K562 (cell line): Measurements from ENCODE around the gene SDCCAG8. TPM values are rescaled to one million over a fixed set of nuclear protein-coding genes. Genes with fewer than 3 reads are reported as not detected.

Experiments used
- ATAC-seq: fragments of 200-7000 bp; cut with Tn5 transposase; 3 replicates; pipeline ENCODE4 v1.9.1; 2020; ENCODE audit warnings: moderate library complexity
- BruUV-seq: library from RNA; stranded (reverse); fragments of 400-500 nt; replicated peaks from 2 replicates; lab custom pipeline; 2021; lab: Mats Ljungman, UMichigan
- CTCF ChIA-PET: fragments of 300-600 bp; formaldehyde crosslinking; extraction: SDS; loops from one replicate; lab custom pipeline; 2021; ENCODE audit warnings: low intra/inter-chr PET ratio; lab: Yijun Ruan, JAX
- POLR2A ChIA-PET: fragments of 300-600, 350-650 bp; sonication (Branson Sonifier 250); formaldehyde crosslinking; extraction: SDS; loops from one replicate; lab custom pipeline; 2021; ENCODE audit warnings: antibody characterized with exemption, inconsistent platforms; lab: Yijun Ruan, JAX
- DNase-seq, 4 experiments: peaks; one replicate each; pipeline versions ENCODE4 v3.0.0 to v3.0.0-alpha.2; 2011 to 2018; ENCODE audit warnings: low spot score in 3 of 4, mixed read lengths in 3 of 4; ENCODE audit errors: extremely low read depth in 1 of 4
- FAIRE-seq: peaks from 2 replicates; lab custom pipeline; 2011; peaks lifted over from hg19 to GRCh38; lab: Jason Lieb, UNC
- H2AFZ ChIP-seq: 2 replicates; pipeline ENCODE4 v1.6.0; 2011; ENCODE audit warnings: low read depth, low read length, control low read depth, inconsistent platforms
- H3K27ac ChIP-seq: fragments of 200-600 bp; 3 replicates; pipeline ENCODE4 v1.8.0; 2011; ENCODE audit warnings: low read depth, mild to moderate bottlenecking, control low read depth, inconsistent platforms, low read length, moderate library complexity, mixed read lengths; ENCODE audit errors: extremely low read depth
- H3K27me3 ChIP-seq, 2 experiments: fragments of 300-600 bp in 1 of 2; 2 replicates in 1 of 2; 3 replicates in 1 of 2; pipeline versions ENCODE4 v1.6.0 to v1.8.0; 2011; ENCODE audit warnings: inconsistent platforms in 2 of 2, low read length in 2 of 2, mild to moderate bottlenecking in 1 of 2, mixed read lengths in 1 of 2, moderate library complexity in 1 of 2; ENCODE audit not compliant: control insufficient read depth in 2 of 2, insufficient read depth in 2 of 2
- H3K36me3 ChIP-seq: fragments of 300-600 bp; 3 replicates; pipeline ENCODE4 v1.8.0; 2011; ENCODE audit warnings: mild to moderate bottlenecking, low read length, inconsistent platforms; ENCODE audit not compliant: control insufficient read depth, insufficient read depth
- H3K4me1 ChIP-seq, 2 experiments: fragments of 200-600 bp in 1 of 2; replicated peaks in 1 of 2; 2 replicates in 1 of 2; 3 replicates in 1 of 2; pipeline versions ENCODE4 v1.5.1 to v1.8.0; 2011; ENCODE audit warnings: inconsistent platforms in 2 of 2, low read length in 2 of 2, mild to moderate bottlenecking in 1 of 2, mixed read lengths in 1 of 2, moderate library complexity in 1 of 2; ENCODE audit not compliant: control insufficient read depth in 2 of 2, insufficient read depth in 2 of 2
- H3K4me2 ChIP-seq: 2 replicates; pipeline ENCODE4 v1.6.1; 2011; ENCODE audit warnings: low read length, control low read depth, inconsistent platforms, mixed read lengths; ENCODE audit not compliant: insufficient read depth
- H3K4me3 ChIP-seq: fragments of 200-600 bp; sonication (generic), shearing (Covaris generic); 2 replicates; pipeline ENCODE4 v1.5.1; 2016; ENCODE audit warnings: control low read depth, inconsistent platforms
- H3K79me2 ChIP-seq: fragments of 200-600 bp; 3 replicates; pipeline ENCODE4 v1.8.0; 2011; ENCODE audit warnings: low read length, inconsistent platforms; ENCODE audit not compliant: control insufficient read depth, insufficient read depth
- H3K9ac ChIP-seq, 2 experiments: 2 replicates each; pipeline versions ENCODE4 v1.6.0 to v1.6.1; 2011; ENCODE audit warnings: low read depth in 2 of 2, low read length in 2 of 2, control low read depth in 1 of 2, inconsistent platforms in 1 of 2, mild to moderate bottlenecking in 1 of 2, mixed read lengths in 1 of 2; ENCODE audit not compliant: insufficient read depth in 1 of 2
- H3K9me1 ChIP-seq: one replicate; pipeline ENCODE4 v1.6.0; 2011; ENCODE audit warnings: inconsistent platforms, mild to moderate bottlenecking, low read length, moderate library complexity; ENCODE audit not compliant: control insufficient read depth, insufficient read depth
- H3K9me3 ChIP-seq: replicated peaks from 2 replicates; pipeline ENCODE4 v1.5.1; 2011; ENCODE audit warnings: low read depth, low read length, inconsistent platforms; ENCODE audit not compliant: control insufficient read depth, insufficient read depth
- H4K20me1 ChIP-seq: replicated peaks from 2 replicates; pipeline ENCODE4 v1.6.1; 2011; ENCODE audit warnings: low read length, inconsistent platforms, mixed read lengths; ENCODE audit not compliant: control insufficient read depth, insufficient read depth
- EHMT2 ChIP-seq: fragments of 450-650 bp; IDR thresholded peaks from 2 replicates; pipeline ENCODE4 v1.6.1; 2018; ENCODE audit warnings: antibody characterized with exemption
- HMG20A ChIP-seq: fragments of 450-650 bp; formaldehyde crosslinking; conservative IDR thresholded peaks from 2 replicates; pipeline ENCODE4 v1.4.0; 2020; ENCODE audit warnings: mild to moderate bottlenecking, mixed read lengths
- IRF2 ChIP-seq: sonication (generic); formaldehyde crosslinking; IDR thresholded peaks from 2 replicates; pipeline ENCODE4 v1.8.1; 2022; ENCODE audit warnings: mild to moderate bottlenecking, missing genetic modification reagents
- KDM5B ChIP-seq: fragments of 200-600 bp; sonication (generic); IDR thresholded peaks from 2 replicates; pipeline ENCODE4 v1.6.1; 2012; ENCODE audit warnings: low read depth, mild to moderate bottlenecking, moderate library complexity, low read length, control low read depth, inconsistent platforms; ENCODE audit not compliant: insufficient replicate concordance
- NBN ChIP-seq: fragments of 450-650 bp; IDR thresholded peaks from 2 replicates; pipeline ENCODE4 v1.6.1; 2016; ENCODE audit warnings: low read depth, mild to moderate bottlenecking
- PTBP1 ChIP-seq: fragments of 200-400 bp; formaldehyde crosslinking; IDR thresholded peaks from 2 replicates; pipeline ENCODE4 v1.6.1; 2017; ENCODE audit warnings: low read depth, low read length
- SPI1 ChIP-seq: IDR thresholded peaks from 2 replicates; pipeline ENCODE4 v1.6.1; 2011; ENCODE audit warnings: low read depth, low read length, control low read depth, borderline replicate concordance
- WHSC1 ChIP-seq: IDR thresholded peaks from one replicate; pipeline ENCODE4 v1.6.1; 2012; ENCODE audit warnings: low read length, control low read depth, inconsistent platforms
- ZKSCAN3 ChIP-seq: fragments of 250-450 bp; sonication (Bioruptor Pico); IDR thresholded peaks from 2 replicates; pipeline ENCODE4 v1.4.0; 2020
- ZNF263 ChIP-seq: sonication (generic); formaldehyde crosslinking; IDR thresholded peaks from 2 replicates; pipeline ENCODE4 v1.8.0; 2022; ENCODE audit warnings: mild to moderate bottlenecking, missing genetic modification reagents, borderline replicate concordance
- ZNF764 ChIP-seq: fragments of 250-450 bp; sonication (Bioruptor Pico); IDR thresholded peaks from 2 replicates; pipeline ENCODE4 v1.4.0; 2020; ENCODE audit warnings: low read depth, mild to moderate bottlenecking, moderate library complexity
- in situ Hi-C: fragments of 300-500 bp; cut with MboI; formaldehyde crosslinking; loops from 4 replicates; pipeline ENCODE4 v1.15.0; 2018; ENCODE audit warnings: inconsistent platforms, mixed read lengths
- intact Hi-C: fragments of 100-400 bp; cut with micrococcal nuclease; formaldehyde crosslinking; loops from 2 replicates; pipeline ENCODE4 v1.14.2; 2022
- polyA plus RNA-seq, 8 experiments: library from polyadenylated mRNA; depleted of rRNA in 4 of 8; stranded (reverse) in 5 of 8; unstranded in 3 of 8; fragments of >200 nt; fragmentation: Nextera tagmentation in 2 of 8; fragmentation: Illumina TruSeq in 1 of 8; extraction: Ambion mirVana in 2 of 8; extraction: Trizol in 1 of 8; gene quantifications; 2 replicates each; pipeline versions ENCODE4 v1.2.1 to v1.2.3, GENCODE V29; 2011 to 2014; ENCODE audit warnings: inconsistent platforms in 1 of 8, missing spikeins in 1 of 8
- total RNA-seq, 7 experiments: library from RNA; depleted of rRNA in 6 of 7; stranded (reverse); fragments of >200 nt in 6 of 7; fragmentation: Illumina TruSeq in 2 of 7; extraction: Trizol in 2 of 7; gene quantifications; 2 replicates each; pipeline versions ENCODE4 v1.2.1 to v1.2.3, GENCODE V29; 2011 to 2021; ENCODE audit warnings: low replicate concordance in 1 of 7
- TF ChIP-seq, protein P1 (sequence below), 3 experiments: fragments of 200-800 bp in 1 of 3; fragments of 250-450 bp in 1 of 3; fragments of 450-650 bp in 1 of 3; sonication (Bioruptor Pico) in 1 of 3; sonication (Bioruptor generic) in 1 of 3; formaldehyde crosslinking in 1 of 3; IDR thresholded peaks; 2 replicates each; pipeline versions ENCODE4 v1.6.1 to v1.8.0; 2016 to 2022; ENCODE audit warnings: mild to moderate bottlenecking in 2 of 3, missing genetic modification characterization in 2 of 3, missing compliant biosample characterization in 1 of 3, moderate library complexity in 1 of 3
- TF ChIP-seq, protein P2 (sequence below): sonication (generic); formaldehyde crosslinking; IDR thresholded peaks from 2 replicates; pipeline ENCODE4 v1.8.0; 2022; ENCODE audit warnings: mild to moderate bottlenecking, missing genetic modification reagents

Gene SDCCAG8
- total and polyA plus RNA-seq, 9 of the 15 experiments (the other 6 are each of a cell fraction or from before 2014, with no cell fraction given), result 17.9 to 36.7 (median 25.4) TPM

DNA sequence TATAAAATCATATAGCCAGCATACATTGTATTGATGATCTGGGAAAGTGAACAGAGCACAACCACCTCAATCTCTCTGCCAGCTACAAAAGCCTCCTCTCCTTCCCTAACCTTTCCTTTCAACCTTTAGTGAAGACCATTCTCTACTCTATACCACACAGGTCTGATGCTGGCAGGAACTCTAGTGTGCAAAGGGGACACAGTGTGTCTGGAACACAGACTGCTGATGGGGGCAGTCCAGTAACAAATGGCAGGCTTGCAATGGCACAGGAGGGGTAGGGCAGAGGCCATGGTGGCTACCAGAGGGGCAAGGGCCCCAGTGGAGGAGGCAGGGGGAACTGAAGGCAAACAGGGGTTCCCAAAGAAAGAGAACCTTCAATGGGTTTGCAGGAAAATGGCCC, 37.8 kb upstream of the SDCCAG8 start:
- Histone ChIP-seq H3K4me1 (no peaks in the 10 kb centered on the region; a peak in 1 of 5 replicates), H4K20me1 (no peaks in the 10 kb centered on the region), H3K27ac (no peak overlapping the region), H3K9me1 (no peaks in the 10 kb centered on the region), H3K9ac (no peak overlapping the region), H3K9me3 (no peaks in the 10 kb centered on the region; the same call in 1 of the 2 replicates), H3K36me3 (peaks cover 60% of the 10 kb centered on the region), H3K79me2 (peaks cover 43% of the 10 kb centered on the region), H2AFZ (no peak overlapping the region), H3K4me2 (no peak overlapping the region), H3K4me3 (no peak overlapping the region), H3K27me3 (no peaks in the 10 kb centered on the region)
- CTCF ChIA-PET, result no interaction called here
- BruUV-seq, result no TSS peak
- intact Hi-C loops, result no loop called here
- TF ChIP-seq ZKSCAN3 (CRISPR knock-in tag) (no peak), ZNF263 (CRISPR knock-in tag) (no peak), ZNF764 (CRISPR knock-in tag) (no peak), IRF2 (CRISPR knock-in tag) (no peak), NBN (no peak), HMG20A (CRISPR knock-in tag) (no peak), WHSC1 (no peak), EHMT2 (no peak), SPI1 (no peak), KDM5B (no peak), PTBP1 (no peak)
- TF ChIP-seq, protein P1, sequence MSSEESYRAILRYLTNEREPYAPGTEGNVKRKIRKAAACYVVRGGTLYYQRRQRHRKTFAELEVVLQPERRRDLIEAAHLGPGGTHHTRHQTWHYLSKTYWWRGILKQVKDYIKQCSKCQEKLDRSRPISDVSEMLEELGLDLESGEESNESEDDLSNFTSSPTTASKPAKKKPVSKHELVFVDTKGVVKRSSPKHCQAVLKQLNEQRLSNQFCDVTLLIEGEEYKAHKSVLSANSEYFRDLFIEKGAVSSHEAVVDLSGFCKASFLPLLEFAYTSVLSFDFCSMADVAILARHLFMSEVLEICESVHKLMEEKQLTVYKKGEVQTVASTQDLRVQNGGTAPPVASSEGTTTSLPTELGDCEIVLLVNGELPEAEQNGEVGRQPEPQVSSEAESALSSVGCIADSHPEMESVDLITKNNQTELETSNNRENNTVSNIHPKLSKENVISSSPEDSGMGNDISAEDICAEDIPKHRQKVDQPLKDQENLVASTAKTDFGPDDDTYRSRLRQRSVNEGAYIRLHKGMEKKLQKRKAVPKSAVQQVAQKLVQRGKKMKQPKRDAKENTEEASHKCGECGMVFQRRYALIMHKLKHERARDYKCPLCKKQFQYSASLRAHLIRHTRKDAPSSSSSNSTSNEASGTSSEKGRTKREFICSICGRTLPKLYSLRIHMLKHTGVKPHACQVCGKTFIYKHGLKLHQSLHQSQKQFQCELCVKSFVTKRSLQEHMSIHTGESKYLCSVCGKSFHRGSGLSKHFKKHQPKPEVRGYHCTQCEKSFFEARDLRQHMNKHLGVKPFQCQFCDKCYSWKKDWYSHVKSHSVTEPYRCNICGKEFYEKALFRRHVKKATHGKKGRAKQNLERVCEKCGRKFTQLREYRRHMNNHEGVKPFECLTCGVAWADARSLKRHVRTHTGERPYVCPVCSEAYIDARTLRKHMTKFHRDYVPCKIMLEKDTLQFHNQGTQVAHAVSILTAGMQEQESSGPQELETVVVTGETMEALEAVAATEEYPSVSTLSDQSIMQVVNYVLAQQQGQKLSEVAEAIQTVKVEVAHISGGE (CRISPR knock-in tag; IDR thresholded peaks at IDR 0.05), result no peak
- TF ChIP-seq, protein P2, sequence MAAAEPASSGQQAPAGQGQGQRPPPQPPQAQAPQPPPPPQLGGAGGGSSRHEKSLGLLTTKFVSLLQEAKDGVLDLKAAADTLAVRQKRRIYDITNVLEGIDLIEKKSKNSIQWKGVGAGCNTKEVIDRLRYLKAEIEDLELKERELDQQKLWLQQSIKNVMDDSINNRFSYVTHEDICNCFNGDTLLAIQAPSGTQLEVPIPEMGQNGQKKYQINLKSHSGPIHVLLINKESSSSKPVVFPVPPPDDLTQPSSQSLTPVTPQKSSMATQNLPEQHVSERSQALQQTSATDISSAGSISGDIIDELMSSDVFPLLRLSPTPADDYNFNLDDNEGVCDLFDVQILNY (CRISPR knock-in tag), result no peak
- POLR2A ChIA-PET, result no interaction called here
- ATAC-seq (no peak; the same call in 1 of the 3 replicates), DNase-seq (no peak), FAIRE-seq (no peak)
- in situ Hi-C loops, result no loop called here
